ENCODE results near the gene RSKR.
"Not testable (repeated sequence)": the region's sequence is repeated elsewhere in the genome, so short reads cannot be mapped to it uniquely, and the experiment has no call there.

Gene RSKR, protein sequence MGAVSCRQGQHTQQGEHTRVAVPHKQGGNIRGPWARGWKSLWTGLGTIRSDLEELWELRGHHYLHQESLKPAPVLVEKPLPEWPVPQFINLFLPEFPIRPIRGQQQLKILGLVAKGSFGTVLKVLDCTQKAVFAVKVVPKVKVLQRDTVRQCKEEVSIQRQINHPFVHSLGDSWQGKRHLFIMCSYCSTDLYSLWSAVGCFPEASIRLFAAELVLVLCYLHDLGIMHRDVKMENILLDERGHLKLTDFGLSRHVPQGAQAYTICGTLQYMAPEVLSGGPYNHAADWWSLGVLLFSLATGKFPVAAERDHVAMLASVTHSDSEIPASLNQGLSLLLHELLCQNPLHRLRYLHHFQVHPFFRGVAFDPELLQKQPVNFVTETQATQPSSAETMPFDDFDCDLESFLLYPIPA

DNA sequence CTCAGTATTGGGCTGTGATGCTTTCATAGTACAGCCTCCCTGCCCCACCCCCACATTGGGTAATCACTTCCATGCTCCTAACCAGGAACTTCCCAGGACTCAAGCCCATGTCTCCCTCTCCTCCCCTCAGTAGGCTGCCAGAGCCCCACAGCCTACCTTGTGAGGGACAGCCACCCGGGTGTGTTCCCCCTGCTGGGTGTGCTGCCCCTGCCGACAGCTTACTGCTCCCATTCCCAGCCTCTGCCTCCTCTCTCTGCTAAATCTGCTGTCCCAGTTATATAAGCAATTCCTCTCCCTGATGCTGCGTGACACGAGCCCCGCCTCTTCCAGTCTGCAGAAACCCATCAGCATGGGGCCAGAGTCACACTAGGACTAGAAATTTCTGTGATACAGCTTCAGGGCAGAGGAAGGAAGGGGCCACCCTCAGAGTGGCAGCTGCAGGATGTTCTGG lies at the start of gene RSKR:
TSS of gene RSKR (minus strand) at position 255 of the 451 bp plus-strand sequence. CDS start at position 231, 24 bp downstream.
- no peak for DNase-seq

DNA sequence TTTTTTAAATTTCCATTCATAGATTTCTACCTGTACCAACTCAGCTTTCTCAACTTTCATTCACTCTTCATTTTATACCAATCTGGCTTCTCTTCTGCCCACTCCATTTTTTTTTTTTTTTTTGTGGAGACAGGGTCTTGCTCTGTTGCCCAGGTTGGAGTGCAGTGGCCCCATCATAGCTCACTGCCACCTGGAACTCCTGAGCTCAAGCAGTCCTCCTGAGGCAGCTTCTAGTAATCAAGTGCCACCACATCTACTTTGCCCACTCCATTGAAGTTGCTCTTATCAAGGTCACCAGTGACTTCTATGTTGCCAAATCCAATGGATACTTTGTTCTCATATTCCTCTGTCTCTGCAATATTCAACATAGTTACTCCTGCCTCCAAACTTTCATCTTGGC lies 49.7 kb upstream of the RSKR start:
- DNase-seq: no peak

DNA sequence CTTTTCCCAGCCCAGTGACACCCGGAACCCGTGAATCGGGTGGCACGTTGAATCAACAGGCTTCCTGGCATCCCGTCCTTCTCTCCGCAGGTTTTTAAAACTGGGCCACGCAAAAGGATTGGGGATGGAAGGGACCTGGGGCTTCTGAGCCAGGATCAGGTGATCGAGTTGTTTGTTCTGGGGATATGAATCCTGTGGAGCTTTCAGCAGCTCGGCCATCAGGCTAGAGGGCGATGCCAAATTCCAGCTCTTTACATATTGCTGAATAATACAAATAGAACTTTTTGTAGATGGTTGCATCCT lies 48.5 kb upstream of the RSKR start:
- DNase-seq: no peak

DNA sequence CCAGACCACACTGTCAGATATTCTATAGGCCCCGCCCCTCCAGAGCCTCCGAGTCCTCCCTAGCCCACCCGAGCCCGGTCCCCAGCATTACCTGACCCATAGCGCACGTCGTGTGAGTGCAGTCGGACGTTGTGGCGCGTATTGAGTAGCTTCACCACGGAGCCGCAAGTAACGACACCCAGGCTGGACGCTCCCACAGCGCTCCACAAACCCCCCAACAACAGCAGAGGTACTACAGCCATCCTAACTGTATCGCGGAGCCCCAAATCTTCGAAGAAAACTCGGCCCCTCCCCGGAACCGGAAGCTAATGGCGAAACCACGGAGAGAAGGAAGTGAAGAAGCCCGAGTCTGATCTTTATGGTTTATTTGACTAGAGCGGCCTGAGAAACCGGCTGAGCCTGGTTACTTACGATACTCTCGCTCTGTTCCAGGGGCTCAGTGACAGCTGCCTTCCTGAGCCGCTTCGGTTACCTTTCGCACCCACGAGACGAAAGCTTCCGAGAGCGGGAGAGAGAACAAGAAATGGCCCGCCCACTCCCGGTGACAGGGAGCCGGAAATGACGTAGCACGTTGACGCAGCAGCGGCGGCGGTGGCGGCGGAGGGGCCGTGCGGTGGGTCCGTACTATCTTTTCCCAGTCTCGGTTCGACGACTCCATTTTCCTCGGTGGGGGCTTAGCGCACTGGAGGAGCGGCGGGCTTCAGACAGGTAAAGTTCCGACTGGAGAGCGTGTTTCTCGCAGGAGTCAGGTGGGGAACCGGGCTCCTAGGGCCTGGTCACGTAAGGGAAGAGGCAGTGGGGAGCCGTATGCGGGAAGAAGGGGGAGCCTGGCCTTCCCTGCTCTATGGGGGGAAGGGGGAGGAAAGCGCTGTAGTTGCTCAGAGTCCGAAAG lies 47.9 kb upstream of the RSKR start, which contains the start of the genes SDF2 and SUPT6H:
TSS of gene SDF2 (minus strand) at position 272 of the 892 bp plus-strand sequence. CDS start at position 242, 30 bp downstream.
TSS of gene SUPT6H (plus strand) at position 571 of the 892 bp plus-strand sequence. CDS start 11,197 bp downstream, outside the sequence.
- peak; percentile 82 for DNase-seq

DNA sequence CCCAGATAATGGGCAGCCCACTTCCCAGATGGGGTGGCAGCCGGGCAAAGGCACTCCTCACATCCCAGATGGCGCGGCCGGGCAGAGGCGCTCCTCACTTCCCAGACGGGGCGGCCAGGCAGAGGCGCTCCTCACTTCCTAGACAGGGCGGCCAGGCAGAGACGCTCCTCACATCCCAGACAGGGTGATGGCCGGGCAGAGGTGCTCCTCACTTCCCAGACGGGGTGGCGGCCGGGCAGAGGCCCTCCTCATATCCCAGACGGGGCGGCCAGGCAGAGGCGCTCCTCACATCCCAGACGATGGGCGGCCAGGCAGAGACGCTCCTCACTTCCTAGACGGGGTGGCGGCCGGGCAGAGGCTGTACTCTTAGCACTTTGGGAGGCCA lies 45.5 kb upstream of the RSKR start:
- not testable (repeated sequence) for DNase-seq

DNA sequence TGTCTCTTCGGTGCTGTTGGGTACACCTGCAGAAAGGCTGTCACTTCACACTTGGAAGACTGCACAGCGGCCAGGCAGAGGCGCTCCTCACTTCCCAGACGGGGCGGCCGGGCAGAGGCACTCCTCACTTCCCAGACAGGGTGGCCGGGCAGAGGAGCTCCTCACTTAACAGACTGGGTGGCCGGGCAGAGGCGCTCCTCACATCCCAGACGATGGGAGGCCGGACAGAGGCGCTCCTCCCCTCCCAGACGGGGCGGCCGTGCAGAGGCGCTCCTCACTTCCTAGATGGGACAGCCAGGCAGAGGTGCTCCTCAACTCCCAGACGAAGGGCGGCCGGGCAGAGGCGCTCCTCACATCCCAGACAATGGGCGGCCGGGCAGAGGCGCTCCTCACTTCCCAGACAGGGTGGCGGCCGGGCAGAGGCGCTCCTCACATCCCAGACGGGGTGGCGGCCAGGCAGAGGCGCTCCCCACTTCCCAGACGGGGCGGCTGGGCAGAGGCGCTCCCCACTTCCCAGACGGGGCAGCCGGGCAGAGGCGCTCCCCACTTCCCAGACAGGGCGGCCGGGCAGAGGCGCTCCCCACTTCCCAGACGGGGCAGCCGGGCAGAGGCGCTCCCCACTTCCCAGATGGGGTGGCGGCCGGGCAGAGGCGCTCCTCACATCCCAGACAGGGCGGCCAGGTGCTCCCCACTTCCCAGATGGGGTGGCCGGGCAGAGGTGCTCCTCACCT lies 44.9 kb upstream of the RSKR start:
- DNase-seq: not testable (repeated sequence)

DNA sequence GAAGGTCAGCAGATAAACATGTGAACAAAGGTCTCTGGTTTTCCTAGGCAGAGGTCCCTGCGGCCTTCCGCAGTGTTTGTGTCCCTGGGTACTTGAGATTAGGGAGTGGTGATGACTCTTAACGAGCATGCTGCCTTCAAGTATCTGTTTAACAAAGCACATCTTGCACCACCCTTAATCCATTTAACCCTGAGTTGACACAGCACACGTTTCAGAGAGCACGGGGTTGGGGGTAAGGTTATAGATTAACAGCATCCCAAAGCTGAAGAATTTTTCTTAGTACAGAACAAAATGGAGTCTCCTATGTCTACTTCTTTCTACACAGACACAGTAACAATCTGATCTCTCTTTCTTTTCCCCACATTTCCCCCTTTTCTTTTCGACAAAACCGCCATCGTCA lies 44.4 kb upstream of the RSKR start:
- DNase-seq: not testable (repeated sequence)

DNA sequence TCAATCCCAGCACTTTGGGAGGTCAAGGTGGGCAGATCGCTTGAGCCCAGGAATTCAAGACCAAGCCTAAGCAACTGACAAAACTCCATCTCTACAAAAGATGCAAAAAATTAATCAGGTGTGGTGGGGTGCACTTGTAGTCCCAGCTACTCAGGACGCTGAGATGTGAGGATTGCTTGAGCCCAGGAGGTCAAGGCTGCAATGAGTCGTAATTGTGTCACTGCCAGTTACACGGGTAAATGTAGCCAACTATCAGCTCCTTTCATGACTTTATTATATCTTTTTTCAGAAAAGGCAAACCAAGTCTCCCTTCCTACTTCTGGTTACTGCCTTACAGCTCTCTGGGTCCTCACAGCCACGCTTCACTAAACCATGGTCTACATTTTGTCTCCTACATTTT lies 43.8 kb upstream of the RSKR start:
- DNase-seq: no peak

DNA sequence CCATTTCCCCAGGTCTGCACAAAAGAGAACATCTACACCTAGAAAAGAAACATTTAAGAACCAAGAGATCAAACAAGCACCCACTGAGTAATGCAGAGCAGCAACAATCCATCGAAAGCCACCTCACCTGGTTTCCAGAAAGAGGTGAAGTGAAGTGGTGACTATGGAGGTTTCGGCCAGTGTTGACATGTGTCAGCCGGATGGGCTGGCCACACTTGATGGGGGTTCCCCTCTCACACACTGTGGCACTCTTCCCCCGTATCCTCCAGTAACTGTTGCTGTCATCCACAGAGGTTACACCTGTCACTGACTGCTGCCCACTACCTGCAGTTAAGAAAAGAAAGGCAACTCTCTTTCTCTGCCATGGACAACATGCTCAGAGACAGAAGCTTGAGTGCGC lies 41.2 kb upstream of the RSKR start:
- no peak for DNase-seq

DNA sequence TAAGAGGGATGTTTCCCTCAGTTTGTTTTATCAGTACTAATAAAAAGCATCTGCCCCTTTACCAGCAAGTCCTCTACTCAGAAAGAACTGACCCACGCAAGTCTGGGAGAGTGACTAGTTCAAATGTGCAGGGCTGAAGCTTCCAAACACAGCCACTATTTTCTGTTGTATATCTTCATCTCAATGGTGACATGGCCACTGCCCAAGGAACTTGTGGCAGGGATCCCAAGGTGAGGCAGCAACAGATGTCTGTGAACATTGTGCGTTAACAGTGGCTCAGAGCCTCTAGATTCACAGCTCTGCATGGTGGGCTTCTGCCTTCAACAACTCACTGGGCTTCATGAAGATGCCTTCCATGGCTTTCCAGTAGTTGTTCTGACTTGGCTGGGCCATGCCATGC lies 34.7 kb upstream of the RSKR start:
- no peak for DNase-seq

DNA sequence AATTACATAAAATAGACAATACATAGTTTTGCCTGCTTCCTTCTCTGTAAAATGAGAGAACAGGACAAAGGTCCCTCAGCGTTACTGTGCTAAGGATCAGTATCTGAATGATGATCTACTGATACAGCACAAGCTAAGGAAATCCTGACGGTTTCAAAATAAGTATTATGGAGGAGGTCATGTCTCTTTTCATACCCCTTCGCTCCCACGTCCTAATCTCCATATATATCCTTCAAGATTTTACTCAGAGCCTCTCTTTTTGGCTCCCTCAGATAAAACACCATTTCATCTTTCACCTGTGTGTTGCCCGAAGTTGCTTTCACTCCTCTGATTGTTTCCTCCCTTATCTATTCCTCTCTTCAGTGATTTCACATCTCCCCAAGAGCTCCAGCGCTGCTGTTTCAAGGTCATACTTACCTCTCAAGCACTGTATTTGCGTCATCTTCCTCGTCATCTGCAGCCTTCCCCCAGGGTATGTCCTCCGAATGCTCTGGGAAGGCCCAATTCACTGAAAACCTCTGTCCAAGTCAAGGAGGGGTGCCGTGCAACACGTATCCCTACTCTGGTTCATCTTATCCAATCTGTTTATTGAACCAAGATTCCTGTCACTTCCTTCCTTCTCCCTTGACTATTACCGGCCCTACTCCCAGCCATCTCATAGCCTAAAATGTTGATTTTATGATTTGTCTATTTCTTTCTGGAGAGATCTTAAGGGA lies 32.2 kb upstream of the RSKR start:
- DNase-seq: no peak

DNA sequence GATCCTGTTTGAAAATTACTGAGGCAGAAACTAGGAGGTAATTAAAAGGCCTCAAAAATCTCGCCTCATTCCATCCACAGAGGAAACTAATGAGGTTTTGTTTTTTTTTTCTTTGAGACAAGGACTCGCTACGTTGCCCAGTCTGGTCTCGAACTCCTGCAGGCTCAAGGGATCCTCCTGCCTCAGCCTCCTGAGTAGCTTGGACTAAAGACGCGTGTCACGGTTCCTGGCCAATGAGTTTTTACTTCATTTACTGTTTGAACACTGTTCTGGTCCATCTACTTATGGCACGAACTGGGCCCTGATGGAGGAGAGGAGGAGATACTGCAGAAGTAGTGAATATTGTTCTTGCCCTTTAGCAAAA lies 31.6 kb upstream of the RSKR start:
- DNase-seq: no peak

DNA sequence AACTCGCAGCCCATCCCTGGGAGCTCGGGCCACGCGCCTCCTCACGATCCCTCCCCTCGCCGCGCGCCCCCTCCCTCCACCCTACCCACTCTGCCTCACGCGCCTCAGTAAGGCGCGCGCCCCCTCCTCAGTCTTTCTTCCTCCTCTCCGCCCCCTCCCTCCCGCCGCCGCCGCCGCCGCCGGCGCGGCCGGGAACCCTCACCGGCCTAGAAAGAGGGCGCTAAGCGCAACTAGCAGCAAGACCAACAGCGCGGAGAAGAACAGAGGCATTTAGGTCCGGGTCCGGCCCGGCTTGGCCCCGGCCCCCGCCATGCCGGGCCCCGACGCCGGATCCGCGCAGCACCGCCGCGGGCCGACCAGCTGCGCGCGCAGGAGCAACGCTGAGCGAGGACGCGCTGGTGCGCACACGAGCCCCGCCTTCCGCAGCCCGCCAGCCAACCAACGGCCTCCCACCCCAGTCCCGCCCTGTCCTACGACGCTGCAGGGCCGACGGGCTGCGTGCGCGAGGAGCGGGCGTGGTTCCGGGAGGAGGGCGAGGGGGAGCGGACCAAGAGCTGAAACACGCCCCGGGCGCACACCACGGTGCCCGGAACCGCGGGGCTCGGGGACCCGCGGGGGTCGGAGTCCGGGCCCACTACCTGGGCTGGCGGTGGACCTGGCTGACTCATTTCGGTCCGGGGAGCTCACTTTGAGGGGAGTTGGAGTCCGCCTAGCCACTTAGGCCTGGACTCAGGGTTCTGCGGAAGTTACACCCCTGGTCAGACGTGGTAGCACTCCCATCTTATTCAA lies 31.0 kb upstream of the RSKR start, which contains the start of gene BLTP2:
TSS of gene BLTP2 (minus strand) at position 372 of the 789 bp plus-strand sequence. CDS start at position 270, 102 bp downstream.
- peak; percentile 95 for DNase-seq

DNA sequence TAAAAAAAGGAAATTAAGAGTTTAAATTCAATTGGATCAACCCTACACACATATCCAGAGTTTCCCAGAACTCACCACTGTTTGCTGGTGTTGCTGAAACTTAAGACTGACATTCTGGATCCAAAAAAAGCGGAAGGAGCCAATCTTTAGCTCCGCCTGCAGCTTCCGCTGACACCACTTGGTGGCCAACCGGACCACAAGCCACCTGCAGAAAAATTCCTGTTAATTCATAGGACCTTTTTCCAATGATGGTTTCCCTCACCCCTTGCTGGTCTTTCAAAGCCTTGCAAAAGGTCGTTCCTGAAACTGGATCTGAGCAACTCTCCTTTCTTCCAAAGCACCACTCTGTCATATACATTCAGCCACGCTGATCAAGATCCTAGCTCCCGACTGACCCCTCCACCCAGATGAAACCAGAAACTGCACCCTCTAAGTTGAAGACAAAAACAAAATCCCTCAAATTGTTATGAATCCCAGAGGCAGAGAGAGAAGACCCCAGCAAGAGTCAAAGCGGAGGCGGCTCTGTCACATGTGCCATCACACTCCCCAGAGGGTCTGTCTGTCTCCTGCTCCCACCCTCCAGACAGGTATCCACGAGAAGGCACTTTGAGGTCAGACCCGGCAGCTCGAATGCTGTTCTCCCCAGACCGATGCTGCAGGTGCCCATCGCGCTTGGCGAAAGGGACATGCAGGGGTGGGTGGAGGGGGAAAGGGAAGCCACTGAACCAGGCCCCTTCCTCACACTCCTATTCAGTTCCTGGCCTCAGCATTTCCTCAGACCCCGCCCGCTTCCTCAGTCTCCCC lies 30.2 kb upstream of the RSKR start:
- peak; percentile 54 for DNase-seq

DNA sequence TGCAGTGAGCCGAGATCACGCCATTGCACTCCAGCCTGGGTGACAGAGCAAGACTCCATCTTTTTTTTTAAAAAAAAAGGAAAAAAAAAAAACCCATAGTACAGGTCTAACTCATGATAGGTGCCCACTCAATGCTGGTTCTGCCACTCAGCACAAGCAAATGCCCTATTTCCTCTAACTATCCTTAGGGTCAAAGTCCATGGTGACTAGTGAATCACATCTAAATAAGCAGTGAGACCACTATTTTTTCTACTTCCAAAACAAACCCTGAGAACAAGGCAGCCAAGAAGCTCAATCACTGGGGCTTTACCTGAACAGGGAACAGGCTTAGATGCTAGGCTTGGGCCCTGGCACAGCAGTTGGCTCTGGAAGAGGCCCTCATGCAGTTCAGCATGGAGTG lies 27.6 kb upstream of the RSKR start:
- no peak for DNase-seq

DNA sequence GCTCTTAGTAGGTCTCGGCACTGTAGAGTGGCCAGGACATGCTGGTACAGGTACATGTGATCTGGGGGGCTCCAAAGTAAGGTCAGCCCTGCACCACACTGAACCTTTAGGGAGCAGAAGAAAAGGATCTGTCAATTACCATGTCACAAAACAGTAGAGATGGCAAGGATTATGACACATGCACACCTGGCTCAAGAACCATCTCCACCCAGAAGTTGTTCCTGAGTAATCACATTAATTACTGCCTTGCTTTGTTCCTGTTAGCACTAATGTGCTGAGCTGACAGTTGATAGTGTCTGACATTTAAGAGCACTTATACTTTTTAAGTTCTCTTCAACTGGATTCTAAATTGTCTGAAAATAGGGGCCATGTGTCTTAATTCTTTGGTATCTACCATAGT lies 21.5 kb upstream of the RSKR start:
- DNase-seq: no peak

DNA sequence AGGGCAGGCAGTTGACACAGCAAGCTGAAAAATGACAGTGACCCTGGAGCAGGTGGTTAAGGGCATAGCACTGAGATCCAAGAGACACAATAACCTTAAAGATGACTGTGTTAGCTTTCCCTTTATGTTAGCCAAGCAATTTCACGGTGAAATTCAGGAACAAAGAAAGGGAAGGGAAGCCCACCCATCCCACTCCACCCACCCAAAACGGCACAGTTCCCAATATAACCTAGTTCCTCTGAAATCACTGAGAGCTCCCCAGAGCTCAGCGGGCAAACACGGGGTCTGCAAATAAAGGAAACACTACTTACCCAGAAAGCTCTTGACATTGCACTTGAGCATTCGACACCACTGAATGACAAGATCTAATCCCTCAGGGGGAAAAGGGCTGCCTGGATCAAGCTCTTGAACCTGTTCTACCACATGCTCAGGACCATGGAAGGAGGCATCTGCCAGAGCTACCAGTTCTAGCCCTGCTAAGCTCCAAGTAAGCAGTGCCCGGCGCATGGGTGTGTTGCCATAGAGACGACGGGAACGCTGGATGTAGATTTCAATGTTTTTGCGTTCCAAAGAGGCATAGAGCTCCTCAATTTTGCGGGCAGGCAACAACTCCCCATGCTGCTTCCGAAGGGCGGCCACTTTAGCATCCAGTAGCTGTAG lies 20.4 kb upstream of the RSKR start:
- DNase-seq: no peak

DNA sequence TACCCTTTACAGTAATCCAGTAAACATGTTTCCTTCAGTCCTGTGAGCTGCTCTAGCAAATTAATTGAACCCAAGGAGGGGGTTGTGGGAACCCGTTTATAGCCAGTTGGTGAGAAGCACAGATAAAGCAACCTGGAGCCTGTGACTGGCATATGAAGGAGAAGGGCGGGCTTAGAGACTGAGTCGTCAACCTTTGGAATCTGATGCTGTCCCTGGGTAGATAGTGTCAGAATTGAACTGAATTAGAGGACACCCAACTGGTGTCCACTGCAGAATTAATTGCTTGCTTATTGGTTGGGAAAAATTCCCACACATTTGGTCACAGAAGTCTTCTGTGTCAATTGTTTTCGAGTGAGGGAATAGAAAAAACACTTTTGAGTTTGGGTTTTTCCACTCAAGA lies 12.8 kb upstream of the RSKR start:
- no peak for DNase-seq

DNA sequence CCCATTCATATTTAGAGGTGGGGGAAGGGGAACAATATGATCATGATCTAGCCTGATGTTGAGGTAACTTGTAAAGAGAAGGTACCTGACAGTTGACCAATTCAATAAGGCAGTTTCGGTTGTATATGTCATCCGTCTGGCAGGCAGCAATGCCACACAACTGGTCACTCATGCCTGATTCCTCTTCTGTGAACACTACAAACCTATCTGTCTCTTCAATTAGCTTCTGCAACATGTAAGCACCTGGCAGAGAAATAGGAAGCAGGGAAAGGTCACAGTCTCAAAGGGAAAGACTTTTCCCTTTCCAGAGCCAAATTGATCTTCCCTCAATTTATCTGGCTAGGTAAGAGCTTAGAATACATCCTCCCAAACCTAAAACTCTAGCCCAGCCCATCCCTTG lies 10.2 kb upstream of the RSKR start:
- no peak for DNase-seq

DNA sequence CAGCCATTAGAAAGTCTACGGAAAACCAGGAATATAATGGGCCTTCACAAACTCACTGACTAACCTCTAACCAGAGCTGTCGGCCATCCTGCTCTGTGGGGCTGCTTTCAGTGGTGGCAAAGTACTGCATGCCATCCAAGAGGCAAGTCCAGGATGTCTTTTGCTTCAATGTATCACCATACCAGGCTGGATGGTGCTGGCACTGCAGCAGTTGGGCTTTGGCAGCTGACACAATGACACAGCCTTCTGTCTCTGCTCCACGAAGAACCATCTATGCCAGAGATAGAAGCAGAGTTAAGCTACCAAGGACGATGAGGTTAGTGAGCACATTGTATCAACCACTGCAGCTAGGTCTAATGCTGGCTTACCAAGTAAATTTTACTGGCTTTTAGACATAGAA lies 9.7 kb upstream of the RSKR start:
- no peak for DNase-seq
